Small intestine (tissue), 7 donors: ENCODE measurements around the gene AHDC1. TPM values are rescaled to one million over a fixed set of nuclear protein-coding genes. Genes with fewer than 3 reads are reported as not detected.

Source experiments
- DNase-seq, 2 donors: peaks; one replicate each; pipeline versions ENCODE4 v3.0.0 to v3.0.0-alpha.2; 2013
- FAIRE-seq: peaks from 2 replicates; lab custom pipeline; 2012; peaks lifted over from hg19 to GRCh38; lab: Jason Lieb, UNC
- H3K27ac ChIP-seq, 3 donors: one replicate each; pipeline ENCODE4 v1.5.1; 2013; ENCODE audit warnings: low read length in 2 of 3, mild to moderate bottlenecking in 2 of 3, control low read depth in 1 of 3, inconsistent platforms in 1 of 3, low read depth in 1 of 3, moderate library complexity in 1 of 3
- H3K27me3 ChIP-seq, 3 donors: one replicate each; pipeline ENCODE4 v1.6.1; 2013; ENCODE audit warnings: low read length in 3 of 3, inconsistent platforms in 1 of 3; ENCODE audit not compliant: control insufficient read depth in 3 of 3, insufficient read depth in 3 of 3
- H3K36me3 ChIP-seq, 3 donors: one replicate each; pipeline ENCODE4 v1.6.1; 2013; ENCODE audit warnings: low read length in 3 of 3, inconsistent platforms in 1 of 3, low read depth in 1 of 3, mild to moderate bottlenecking in 1 of 3, moderate library complexity in 1 of 3; ENCODE audit not compliant: control insufficient read depth in 3 of 3, insufficient read depth in 2 of 3
- H3K4me1 ChIP-seq, 3 donors: one replicate each; pipeline ENCODE4 v1.6.1; 2013; ENCODE audit warnings: low read length in 2 of 3, inconsistent platforms in 1 of 3, low read depth in 1 of 3, mild to moderate bottlenecking in 1 of 3, moderate library complexity in 1 of 3; ENCODE audit not compliant: control insufficient read depth in 3 of 3, insufficient read depth in 2 of 3
- H3K4me3 ChIP-seq, 3 donors: one replicate each; pipeline ENCODE4 v1.5.1; 2013; ENCODE audit warnings: low read length in 3 of 3, control low read depth in 1 of 3, inconsistent platforms in 1 of 3, low read depth in 1 of 3, mild to moderate bottlenecking in 1 of 3, moderate library complexity in 1 of 3
- H3K9me3 ChIP-seq, 2 donors: one replicate each; pipeline ENCODE4 v1.6.1; 2013; ENCODE audit warnings: low read depth in 1 of 2, low read length in 1 of 2; ENCODE audit not compliant: control insufficient read depth in 2 of 2, insufficient read depth in 1 of 2
- WGBS, 3 donors: extraction: QIAGEN DNeasy Blood & Tissue Kit; methylation state at CpG; one replicate each; pipeline ENCODE4 v1.1.7; 2013; 5-methylcytosine and 5-hydroxymethylcytosine counted together
- polyA plus RNA-seq, 4 donors: library from polyadenylated mRNA; stranded (reverse) in 3 of 4; unstranded in 1 of 4; fragments of 200-250 nt in 3 of 4; fragments of 120-200 nt in 1 of 4; gene quantifications; one replicate each; pipeline versions ENCODE4 v1.2.1 to v1.2.3, GENCODE V29; 2013
- donor health status: healthy with polysubstance abuse.
- donor health status: control.
- donor health status: control.
- donor health status: Bipolar disorder and iron deficiency.
- donor health status: healthy.

Gene AHDC1
- polyA plus RNA-seq, 4 donors, result 3.5 to 17.4 (median 6.9) TPM

GRCh38 chr1:27570784-27571183, 33.2 kb downstream of the AHDC1 start:
- no peaks in the 10 kb centered on the region for H3K27me3 ChIP-seq
- WGBS, 3 donors, result 63 to 83% (median 79%) methylated on average over 3 of the region's 3 CpGs
- no peak overlapping the region for H3K27ac ChIP-seq
- FAIRE-seq (no peak), DNase-seq (no peak)
- no peaks in the 10 kb centered on the region for H3K9me3 ChIP-seq
- H3K4me3 ChIP-seq, result no peak overlapping the region
- H3K36me3 ChIP-seq, result peaks cover 0 to 34% (median 0%) of the 10 kb centered on the region in 3 donors
- H3K4me1 ChIP-seq, result peaks cover 4 to 64% (median 5%) of the 10 kb centered on the region in 3 donors

GRCh38 chr1:27570356-27570755, 33.6 kb downstream of the AHDC1 start:
- Histone ChIP-seq H3K4me1 (peaks cover 4 to 69% (median 5%) of the 10 kb centered on the region in 3 donors), H3K36me3 (peaks cover 0 to 35% (median 0%) of the 10 kb centered on the region in 3 donors), H3K27me3 (no peaks in the 10 kb centered on the region), H3K9me3 (no peaks in the 10 kb centered on the region), H3K27ac (no peak overlapping the region), H3K4me3 (no peak overlapping the region)
- no peak for DNase-seq
- no peak for FAIRE-seq
- WGBS, 3 donors, result 66 to 71% (median 67%) methylated on average over 2 of the region's 2 CpGs

GRCh38 chr1:27569506-27570291, 34.2 kb downstream of the AHDC1 start:
- H3K4me3 ChIP-seq, result no peak overlapping the region
- WGBS, 3 donors, result 77 to 84% (median 79%) methylated on average over 14 of the region's 14 CpGs
- FAIRE-seq, result no peak
- H3K4me1 ChIP-seq, result peaks cover 4 to 70% (median 5%) of the 10 kb centered on the region in 3 donors
- DNase-seq, result no peak
- H3K36me3 ChIP-seq, result peaks cover 0 to 37% (median 0%) of the 10 kb centered on the region in 3 donors
- H3K27ac ChIP-seq, result no peak overlapping the region
- no peaks in the 10 kb centered on the region for H3K9me3 ChIP-seq
- H3K27me3 ChIP-seq, result no peaks in the 10 kb centered on the region

- H3K27ac ChIP-seq, result peak overlapping the region in 1 of 3 donors; percentile 65
- peak in 1 of 2 donors; percentile 10 for DNase-seq
- no peak overlapping the region for H3K4me3 ChIP-seq
- FAIRE-seq, result no peak
- WGBS, 3 donors, result 66 to 87% (median 69%) methylated on average over 3 of the region's 3 CpGs
- H3K27me3 ChIP-seq, result no peaks in the 10 kb centered on the region
- H3K36me3 ChIP-seq, result peaks cover 0 to 40% (median 0%) of the 10 kb centered on the region in 3 donors
- H3K4me1 ChIP-seq, result peaks cover 10 to 70% (median 11%) of the 10 kb centered on the region in 3 donors
- H3K9me3 ChIP-seq, result no peaks in the 10 kb centered on the region
These were observed 34.9 kb downstream of the AHDC1 start for GRCh38 chr1:27569088-27569460.

GRCh38 chr1:27568300-27569087, 35.5 kb downstream of the AHDC1 start:
- Histone ChIP-seq H3K36me3 (peaks cover 0 to 41% (median 0%) of the 10 kb centered on the region in 3 donors), H3K4me3 (peak overlapping the region in 2 of 3 donors; percentile 24 to 25), H3K27ac (peak overlapping the region in 2 of 3 donors; percentile 58 to 65), H3K27me3 (no peaks in the 10 kb centered on the region), H3K9me3 (no peaks in the 10 kb centered on the region), H3K4me1 (peaks cover 10 to 74% (median 15%) of the 10 kb centered on the region in 3 donors)
- FAIRE-seq (no peak), DNase-seq (peak; percentile 98)
- WGBS, 3 donors, result 3 to 4% (median 4%) methylated on average over 43 to 65 of the region's 65 CpGs

- peaks cover 0 to 39% (median 0%) of the 10 kb centered on the region in 3 donors for H3K36me3 ChIP-seq
- peaks cover 10 to 73% (median 15%) of the 10 kb centered on the region in 3 donors for H3K4me1 ChIP-seq
- H3K9me3 ChIP-seq, result no peaks in the 10 kb centered on the region
- peak overlapping the region in 2 of 3 donors; percentile 14 to 58 for H3K27ac ChIP-seq
- DNase-seq, result no peak
- no peak for FAIRE-seq
- no peak overlapping the region for H3K4me3 ChIP-seq
- 70 to 79% (median 71%) methylated on average over 8 of the region's 8 CpGs for WGBS, 3 donors
- no peaks in the 10 kb centered on the region for H3K27me3 ChIP-seq
These were observed 36.0 kb downstream of the AHDC1 start for GRCh38 chr1:27567971-27568299.

GRCh38 chr1:27567146-27567526, 36.8 kb downstream of the AHDC1 start:
- Histone ChIP-seq H3K27ac (peak overlapping the region in 1 of 3 donors; percentile 14), H3K4me1 (peaks cover 10 to 71% (median 15%) of the 10 kb centered on the region in 3 donors)

GRCh38 chr1:27566462-27567145, 37.3 kb downstream of the AHDC1 start:
- peaks cover 0 to 34% (median 0%) of the 10 kb centered on the region in 3 donors for H3K36me3 ChIP-seq
- FAIRE-seq, result no peak
- DNase-seq, result no peak
- H3K27me3 ChIP-seq, result no peaks in the 10 kb centered on the region
- no peak overlapping the region for H3K4me3 ChIP-seq
- H3K9me3 ChIP-seq, result no peaks in the 10 kb centered on the region
- WGBS, 3 donors, result 75 to 80% (median 77%) methylated on average over 11 to 13 of the region's 13 CpGs
- H3K4me1 ChIP-seq, result peaks cover 10 to 71% (median 15%) of the 10 kb centered on the region in 3 donors
- H3K27ac ChIP-seq, result no peak overlapping the region

More at GRCh38 chr1:27567146-27567526, 36.8 kb downstream of the AHDC1 start:
- Histone ChIP-seq H3K4me3 (no peak overlapping the region), H3K9me3 (no peaks in the 10 kb centered on the region), H3K36me3 (peaks cover 0 to 36% (median 0%) of the 10 kb centered on the region in 3 donors), H3K27me3 (no peaks in the 10 kb centered on the region)
- 76 to 93% (median 91%) methylated on average over 14 to 15 of the region's 15 CpGs for WGBS, 3 donors
- no peak for FAIRE-seq
- DNase-seq, result no peak
